Activated T-helper 1 cell treated with anti-CD3 and anti-CD28 coated beads, Interleukin-2, amount 50 U/mL, for 16 hours (primary cell): ENCODE measurements around the gene CCDC97.
"Not testable (repeated sequence)": the region's sequence is repeated elsewhere in the genome, so short reads cannot be mapped to it uniquely, and the experiment has no call there.

ENCODE experiments used
- DNase-seq, 2 donors: peaks; one replicate each; pipeline ENCODE4 v3.0.0-alpha.2; 2020; ENCODE audit warnings: low read depth in 1 of 2, low spot score in 1 of 2

CCDC97 gene

GRCh38 chr19:41332468-41332867, 22.5 kb downstream of the CCDC97 start:
- no peak for DNase-seq

DNA sequence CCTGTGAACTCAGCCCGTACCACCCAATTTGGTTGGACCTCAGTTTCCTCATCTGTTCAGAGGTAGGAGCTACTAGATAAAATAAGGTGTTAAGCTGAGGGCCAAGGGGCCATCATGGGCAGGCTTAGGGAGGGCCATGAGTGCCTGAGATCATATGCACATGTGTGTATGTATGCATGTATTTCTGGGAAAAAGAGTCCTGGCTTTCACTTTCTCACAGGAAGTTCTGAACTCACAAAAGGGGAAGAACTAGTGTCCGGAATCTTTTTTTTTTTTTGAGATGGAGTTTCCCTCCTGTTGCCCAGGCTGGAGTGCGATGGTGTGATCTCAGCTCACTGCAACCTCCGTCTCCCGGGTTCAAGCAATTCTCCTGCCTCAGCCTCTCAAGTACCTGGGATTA, 24.8 kb downstream of the CCDC97 start:
- no peak for DNase-seq

DNA sequence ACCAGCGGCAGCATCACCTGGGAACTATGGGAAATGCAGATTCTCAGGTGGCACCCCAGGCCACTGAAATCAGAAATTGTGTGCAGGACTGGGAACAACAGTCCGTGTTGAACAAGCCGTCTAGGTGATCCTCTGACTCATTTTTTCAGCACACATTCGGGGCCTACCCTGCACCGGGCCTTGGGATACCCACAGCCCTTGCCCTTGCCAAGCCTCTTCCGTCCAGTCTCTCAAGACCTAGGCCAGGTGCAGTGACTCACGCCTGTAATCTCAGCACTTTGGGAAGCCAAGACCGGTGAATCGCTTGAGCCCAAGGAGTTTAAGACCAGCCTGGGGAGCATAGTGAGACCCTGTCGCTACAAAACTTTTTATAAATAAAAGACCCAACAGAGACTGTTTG, 25.5 kb downstream of the CCDC97 start:
- no peak for DNase-seq

DNA sequence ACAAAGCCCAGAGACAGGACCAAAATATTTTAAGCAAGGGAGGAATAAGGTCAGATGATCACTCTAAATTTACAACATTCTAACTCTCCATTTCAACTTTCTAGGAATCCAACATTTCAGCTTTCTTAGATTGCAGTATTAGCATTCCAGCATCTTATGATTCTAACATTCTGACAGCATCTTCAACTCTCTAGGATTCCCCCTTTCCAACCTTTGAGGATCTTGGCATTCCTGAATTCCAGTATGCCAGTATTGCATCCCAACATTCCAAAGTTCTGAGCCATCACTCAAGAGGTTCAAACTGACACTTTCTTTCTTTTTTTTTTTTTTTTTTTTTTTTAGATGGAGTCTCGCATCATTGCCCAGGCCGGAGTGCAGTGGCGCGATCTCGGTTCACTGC, 30.0 kb downstream of the CCDC97 start:
- no peak for DNase-seq

DNA sequence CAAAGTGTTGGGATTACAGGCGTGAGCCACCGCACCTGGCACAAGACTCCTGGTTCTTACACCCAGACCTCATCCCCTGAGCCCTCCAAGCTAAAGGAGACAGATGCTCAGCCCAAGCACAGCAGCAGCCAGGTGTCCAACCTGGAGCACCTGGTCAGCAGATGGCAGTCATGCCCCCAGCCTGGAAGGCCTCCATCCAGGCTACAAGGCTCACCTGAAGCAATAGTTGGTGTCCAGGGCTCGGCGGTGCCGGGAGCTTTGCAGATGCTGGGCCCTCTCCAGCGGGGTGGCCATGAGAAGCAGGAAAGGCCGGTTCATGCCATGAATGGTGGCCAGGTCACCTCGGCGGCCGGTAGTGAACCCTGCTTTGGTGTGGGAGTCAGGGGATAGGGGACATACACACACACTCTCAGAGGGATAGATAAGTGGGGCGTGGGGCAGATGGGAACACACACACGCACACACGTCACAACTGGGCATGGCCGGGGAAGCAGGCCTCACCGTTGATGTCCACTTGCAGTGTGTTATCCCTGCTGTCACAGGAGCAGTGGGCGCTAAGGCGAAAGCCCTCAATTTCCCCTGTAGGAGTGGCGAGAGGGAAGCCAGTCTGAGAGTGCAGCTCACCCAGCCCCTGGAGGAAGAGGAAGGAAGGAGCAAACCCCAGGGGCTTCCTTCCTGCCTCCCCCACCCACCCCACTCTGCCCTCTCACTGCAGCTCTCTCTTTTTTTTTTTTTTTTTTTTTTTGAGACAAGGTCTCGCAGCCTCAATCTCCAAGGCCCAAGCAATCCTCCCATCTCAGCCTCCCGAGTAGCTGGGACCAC, 31.9 kb downstream of the CCDC97 start:
- no peak for DNase-seq

DNA sequence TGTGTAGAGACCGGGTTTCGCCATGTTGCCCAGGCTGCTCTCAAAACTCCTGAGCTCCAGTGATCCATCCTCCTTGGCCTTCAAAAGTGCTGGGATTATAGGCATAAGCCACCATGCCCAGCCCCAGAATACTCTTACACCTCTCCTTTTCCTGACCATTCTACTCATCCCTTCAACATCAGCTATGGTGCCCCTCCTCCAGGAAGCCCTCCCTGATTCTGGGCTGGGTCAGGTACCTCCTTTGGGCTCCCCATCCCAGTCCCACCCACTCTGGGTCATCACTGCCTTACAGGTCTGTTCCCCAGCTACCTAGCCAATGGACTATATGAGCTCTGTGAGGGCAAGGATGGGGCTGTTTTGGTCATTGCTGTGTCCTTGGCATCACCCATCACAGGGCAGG, 34.2 kb downstream of the CCDC97 start:
- no peak for DNase-seq

GRCh38 chr19:41346916-41347315, 36.9 kb downstream of the CCDC97 start:
- DNase-seq: not testable (repeated sequence)

DNA sequence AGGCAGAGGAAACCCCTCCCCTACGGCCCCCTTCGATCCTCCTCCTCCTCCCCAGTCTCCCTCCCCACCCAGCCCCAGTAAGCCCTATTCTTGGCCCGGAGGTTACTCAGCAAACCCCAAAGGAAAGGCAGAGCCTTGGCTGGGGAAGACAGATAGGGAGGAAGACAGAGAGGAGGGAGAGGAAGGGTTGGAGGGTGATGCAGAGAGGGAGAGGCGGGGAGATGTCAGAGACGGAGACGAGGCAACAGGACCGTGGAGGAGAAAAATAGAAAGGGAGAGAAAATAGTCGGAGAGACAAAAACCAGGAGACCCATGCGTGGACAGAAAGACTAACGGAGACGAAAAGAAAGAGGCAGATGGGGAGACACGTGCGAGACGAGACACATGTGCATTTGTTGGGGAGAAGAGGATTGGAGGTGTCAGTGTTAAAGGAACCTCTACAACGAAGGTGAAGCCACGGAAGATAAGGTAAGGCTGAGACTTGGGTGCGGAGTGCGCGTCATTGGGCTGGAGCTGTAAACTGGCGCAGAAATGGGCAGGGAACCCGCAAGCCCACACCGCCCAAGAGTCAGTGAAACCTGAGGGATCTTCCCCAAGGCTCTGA, 40.9 kb downstream of the CCDC97 start:
- no peak for DNase-seq

GRCh38 chr19:41351339-41352245, 41.6 kb downstream of the CCDC97 start:
- DNase-seq: peak; percentile 71 to 73

- DNase-seq: no peak
Measured at GRCh38 chr19:41352279-41352608, 42.3 kb downstream of the CCDC97 start.

GRCh38 chr19:41352609-41353465, 42.9 kb downstream of the CCDC97 start:
- peak; percentile 53 to 70 for DNase-seq

- peak; percentile 86 to 93 for DNase-seq
Measured at GRCh38 chr19:41353466-41354342, 43.7 kb downstream of the CCDC97 start, which contains the start of gene TGFB1. Gene TGFB1, minus strand, starts transcription at chr19:41353922. Its CDS starts 878 bp downstream, at chr19:41353044.

- DNase-seq: no peak
Measured at GRCh38 chr19:41354343-41354953, 44.5 kb downstream of the CCDC97 start.

- no peak for DNase-seq
Measured at GRCh38 chr19:41355035-41355434, 45.1 kb downstream of the CCDC97 start.

- no peak for DNase-seq
Measured at GRCh38 chr19:41355802-41356201, 45.8 kb downstream of the CCDC97 start.

DNA sequence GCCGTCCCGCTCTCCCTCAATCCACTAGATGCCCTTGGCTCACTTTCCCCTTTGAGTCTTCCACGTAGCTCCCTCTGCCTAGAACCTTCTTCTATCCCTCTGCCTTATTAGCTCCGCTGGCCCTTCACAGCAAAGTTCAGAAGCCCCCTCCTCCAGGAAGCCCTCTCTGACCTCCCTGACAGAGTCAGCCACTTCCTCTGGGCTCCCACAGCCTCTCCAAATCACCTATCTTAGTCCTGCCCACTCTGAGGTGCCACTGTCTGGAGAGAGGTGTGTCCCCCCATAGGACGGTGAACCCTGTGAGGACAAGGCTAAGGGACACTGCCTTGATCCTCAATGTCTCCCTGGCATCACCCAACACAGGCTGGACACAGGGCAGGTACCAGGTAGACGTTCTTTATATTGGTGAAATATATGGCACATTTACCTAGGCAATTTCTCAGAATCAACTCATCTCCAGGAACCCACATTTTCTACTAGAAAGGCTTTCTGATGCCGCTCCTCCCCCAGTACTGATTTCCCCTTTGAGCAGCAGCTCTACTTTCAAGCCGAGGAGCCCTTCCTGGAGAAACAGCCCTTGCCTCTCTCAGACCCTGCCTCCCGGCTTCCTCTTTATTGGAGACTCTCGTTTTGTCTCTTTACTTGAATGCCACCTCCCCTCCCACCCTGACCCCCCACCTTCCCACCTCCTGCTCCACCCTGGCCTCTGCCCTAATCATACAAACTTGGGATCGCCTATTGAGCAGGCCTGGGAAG, 47.2 kb downstream of the CCDC97 start:
- DNase-seq: no peak

- DNase-seq: no peak
Measured at GRCh38 chr19:41357746-41358145, 47.8 kb downstream of the CCDC97 start.

- no peak for DNase-seq
Measured at GRCh38 chr19:41359741-41360140, 49.8 kb downstream of the CCDC97 start.
